AG04450 (cell line): ENCODE results near the gene NPAS3. TPM values are rescaled to one million over a fixed set of nuclear protein-coding genes. Genes with fewer than 3 reads are reported as not detected.

Experiments
- CTCF ChIA-PET: fragments of 300-600, 350-600 bp; formaldehyde crosslinking; extraction: SDS; loops from one replicate; lab custom pipeline; 2022; ENCODE audit warnings: antibody characterized with exemption, inconsistent platforms; lab: Charles Lee
- POLR2A ChIA-PET: fragments of 350-600 bp; formaldehyde crosslinking; extraction: SDS; loops from one replicate; lab custom pipeline; 2021; ENCODE audit warnings: antibody characterized with exemption, inconsistent platforms; lab: Yijun Ruan, JAX
- DNase-seq: peaks from one replicate; pipeline ENCODE4 v3.0.0-alpha.2; 2011; ENCODE audit warnings: low read depth, low spot score
- H3K27ac ChIP-seq: one replicate; pipeline ENCODE4 v1.5.1; 2012; ENCODE audit warnings: low read depth, low read length, control low read depth
- H3K27me3 ChIP-seq: one replicate; pipeline ENCODE4 v1.6.0; 2012; ENCODE audit warnings: low read length; ENCODE audit not compliant: control insufficient read depth, insufficient read depth
- H3K4me3 ChIP-seq: 2 replicates; pipeline ENCODE4 v1.5.1; 2011; ENCODE audit warnings: mild to moderate bottlenecking, low read depth, low read length, control low read depth
- H3K9me3 ChIP-seq: 2 replicates; pipeline ENCODE4 v1.5.1; 2012; ENCODE audit warnings: low read length; ENCODE audit not compliant: control insufficient read depth, insufficient read depth
- polyA plus RNA-seq: library from polyadenylated mRNA; depleted of rRNA; stranded (reverse); fragments of >200 nt; gene quantifications from 2 replicates; pipeline ENCODE4 v1.2.3, GENCODE V29; 2011
- TF ChIP-seq, protein P1 (sequence below): IDR thresholded peaks from 2 replicates; pipeline ENCODE4 v1.5.1; 2011; ENCODE audit warnings: low read depth, low read length, control low read depth, inconsistent platforms

NPAS3 gene
- polyA plus RNA-seq, 1 experiment = not detected

DNA sequence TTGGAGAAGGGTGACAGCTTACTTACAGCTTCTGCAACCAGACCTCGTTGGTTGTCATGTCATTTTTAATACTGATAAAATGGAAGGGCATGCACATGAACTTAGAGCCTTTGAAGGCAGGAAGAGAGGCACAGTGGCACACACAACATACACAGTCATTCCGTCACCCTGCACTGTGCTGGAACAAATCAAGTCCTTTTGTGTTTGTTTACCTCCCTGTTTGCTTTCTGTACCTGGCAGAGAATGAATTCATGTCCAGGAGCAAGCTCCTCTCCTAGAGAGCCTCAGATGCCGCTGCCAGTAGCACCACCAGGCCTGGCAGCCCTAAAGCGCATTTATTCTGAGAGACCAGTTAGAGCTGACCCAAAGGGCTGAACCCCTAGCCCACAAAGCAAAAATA is 551.9 kb downstream of the NPAS3 start:
- DNase-seq = no peak
- Histone ChIP-seq H3K4me3 (no peak overlapping the region), H3K9me3 (no peaks in the 10 kb centered on the region), H3K27me3 (no peaks in the 10 kb centered on the region), H3K27ac (no peak overlapping the region)
- TF ChIP-seq, protein P1, sequence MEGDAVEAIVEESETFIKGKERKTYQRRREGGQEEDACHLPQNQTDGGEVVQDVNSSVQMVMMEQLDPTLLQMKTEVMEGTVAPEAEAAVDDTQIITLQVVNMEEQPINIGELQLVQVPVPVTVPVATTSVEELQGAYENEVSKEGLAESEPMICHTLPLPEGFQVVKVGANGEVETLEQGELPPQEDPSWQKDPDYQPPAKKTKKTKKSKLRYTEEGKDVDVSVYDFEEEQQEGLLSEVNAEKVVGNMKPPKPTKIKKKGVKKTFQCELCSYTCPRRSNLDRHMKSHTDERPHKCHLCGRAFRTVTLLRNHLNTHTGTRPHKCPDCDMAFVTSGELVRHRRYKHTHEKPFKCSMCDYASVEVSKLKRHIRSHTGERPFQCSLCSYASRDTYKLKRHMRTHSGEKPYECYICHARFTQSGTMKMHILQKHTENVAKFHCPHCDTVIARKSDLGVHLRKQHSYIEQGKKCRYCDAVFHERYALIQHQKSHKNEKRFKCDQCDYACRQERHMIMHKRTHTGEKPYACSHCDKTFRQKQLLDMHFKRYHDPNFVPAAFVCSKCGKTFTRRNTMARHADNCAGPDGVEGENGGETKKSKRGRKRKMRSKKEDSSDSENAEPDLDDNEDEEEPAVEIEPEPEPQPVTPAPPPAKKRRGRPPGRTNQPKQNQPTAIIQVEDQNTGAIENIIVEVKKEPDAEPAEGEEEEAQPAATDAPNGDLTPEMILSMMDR = no peak
- ChIA-PET POLR2A (no interaction called here), CTCF (no interaction called here)

DNA sequence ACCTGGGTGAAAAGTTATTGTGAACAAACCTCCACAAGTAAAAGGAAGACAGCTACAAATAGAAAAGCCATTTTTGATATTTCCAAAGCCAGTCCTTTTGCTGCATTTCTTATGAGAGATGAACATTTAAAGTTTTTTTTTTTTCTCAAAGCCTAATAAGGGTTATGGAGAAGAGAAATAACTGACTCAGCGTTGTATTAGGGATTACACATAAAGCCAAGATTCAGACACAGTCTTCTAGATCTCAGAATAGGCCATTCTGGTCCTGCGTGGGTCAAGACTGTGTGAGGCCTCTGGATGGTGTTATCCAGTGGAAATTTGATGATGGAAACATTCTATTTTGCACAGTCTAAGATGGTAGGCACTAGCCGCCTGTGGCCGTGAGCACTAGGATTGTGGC is 552.4 kb downstream of the NPAS3 start:
- TF ChIP-seq, protein P1 = no peak
- H3K9me3 ChIP-seq = no peaks in the 10 kb centered on the region
- H3K4me3 ChIP-seq = no peak overlapping the region
- no peaks in the 10 kb centered on the region for H3K27me3 ChIP-seq
- CTCF ChIA-PET = no interaction called here
- H3K27ac ChIP-seq = no peak overlapping the region
- no peak for DNase-seq
- POLR2A ChIA-PET = no interaction called here

DNA sequence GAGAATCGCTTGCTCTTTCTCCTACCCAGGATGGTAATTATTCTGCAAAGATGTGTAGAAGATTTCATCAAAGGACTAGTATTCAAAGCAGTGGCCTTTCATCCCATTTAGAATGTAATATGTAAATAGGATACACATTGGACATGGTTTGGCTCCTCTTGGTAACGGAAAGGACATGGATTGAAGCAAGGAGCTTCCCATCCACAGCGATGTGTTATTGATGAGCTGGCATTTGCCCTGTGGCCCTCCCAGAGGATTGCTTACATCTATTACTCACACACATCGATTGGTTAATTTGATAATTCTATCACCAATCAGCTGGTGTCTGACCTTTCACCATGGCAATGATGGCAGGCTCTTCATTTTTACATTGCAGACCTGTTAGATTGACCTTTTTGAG is 553.8 kb downstream of the NPAS3 start:
- H3K9me3 ChIP-seq = no peaks in the 10 kb centered on the region
- ChIA-PET CTCF (no interaction called here), POLR2A (no interaction called here)
- TF ChIP-seq, protein P1 = no peak
- DNase-seq = no peak
- H3K4me3 ChIP-seq = no peak overlapping the region
- H3K27ac ChIP-seq = no peak overlapping the region
- no peaks in the 10 kb centered on the region for H3K27me3 ChIP-seq

DNA sequence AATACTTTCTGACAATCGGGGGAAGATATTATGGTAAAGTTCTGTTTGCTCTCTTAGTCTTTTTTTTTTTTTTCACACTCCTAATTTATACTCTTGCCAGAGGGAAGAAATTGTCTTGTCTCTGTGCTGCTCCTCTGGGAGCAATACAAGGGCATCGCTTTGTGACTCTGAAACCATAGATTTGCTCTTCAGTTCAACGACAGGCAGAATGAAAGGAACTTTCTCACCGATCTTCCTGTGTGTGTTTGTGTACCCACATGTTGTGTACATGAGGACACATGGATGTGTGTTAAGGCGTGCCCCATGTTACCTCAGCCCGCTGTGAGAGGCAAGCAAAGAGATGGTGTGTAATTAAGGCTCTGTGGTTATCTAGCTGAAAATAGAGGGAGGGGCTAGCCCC is 554.6 kb downstream of the NPAS3 start:
- Histone ChIP-seq H3K27ac (peak overlapping the region; percentile 2), H3K9me3 (no peaks in the 10 kb centered on the region), H3K4me3 (no peak overlapping the region), H3K27me3 (no peaks in the 10 kb centered on the region)
- CTCF ChIA-PET = no interaction called here
- TF ChIP-seq, protein P1 = no peak
- no peak for DNase-seq
- POLR2A ChIA-PET = no interaction called here

DNA sequence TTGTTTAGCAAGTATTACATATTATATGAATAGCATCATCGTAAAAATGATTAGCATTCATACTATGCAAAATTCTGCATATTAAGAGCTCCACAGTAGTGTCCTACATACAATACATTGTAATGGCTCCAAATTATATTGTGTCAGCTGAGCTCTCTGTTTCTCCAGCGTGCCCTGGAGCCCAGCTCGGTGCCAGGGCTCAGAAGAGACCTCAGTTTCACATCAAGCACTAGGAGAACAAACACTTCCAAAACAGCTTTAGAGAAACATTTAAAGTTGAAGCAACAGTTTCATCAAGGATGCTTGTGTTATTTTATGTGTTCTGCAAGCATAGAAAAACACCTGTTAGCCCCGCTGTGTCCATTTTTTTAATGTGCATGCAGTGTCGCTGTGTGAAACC is 555.3 kb downstream of the NPAS3 start:
- ChIA-PET POLR2A (no interaction called here), CTCF (no interaction called here)
- Histone ChIP-seq H3K27ac (no peak overlapping the region), H3K27me3 (no peaks in the 10 kb centered on the region), H3K4me3 (no peak overlapping the region), H3K9me3 (no peaks in the 10 kb centered on the region)
- DNase-seq = no peak
- TF ChIP-seq, protein P1 = no peak
